Panc1 (cell line): ENCODE data around the gene ZCCHC24. TPM values are rescaled to one million over a fixed set of nuclear protein-coding genes. Genes with fewer than 3 reads are reported as not detected.

Experiments used
- ATAC-seq: fragments of 200-7000 bp; cut with Tn5 transposase; 2 replicates; pipeline ENCODE4 v1.9.1; 2020; ENCODE audit warnings: mild to moderate bottlenecking, moderate library complexity
- BruUV-seq: library from RNA; stranded (reverse); fragments of 400-500 nt; replicated peaks from 2 replicates; lab custom pipeline; 2021; lab: Mats Ljungman, UMichigan
- CTCF ChIA-PET: fragments of 300-600 bp; sonication (Branson Sonifier 250); formaldehyde crosslinking; loops from one replicate; lab custom pipeline; 2022; ENCODE audit warnings: antibody characterized with exemption; lab: Charles Lee
- POLR2A ChIA-PET: fragments of 300-600 bp; sonication (Branson Sonifier 250); formaldehyde crosslinking; loops from one replicate; lab custom pipeline; 2022; ENCODE audit warnings: antibody characterized with exemption; lab: Charles Lee
- DNase-seq: peaks from one replicate; pipeline ENCODE4 v3.0.0-alpha.2; 2010; ENCODE audit warnings: low read depth, low spot score
- H3K27ac ChIP-seq: 2 replicates; pipeline ENCODE4 v1.5.1; 2011; ENCODE audit warnings: mild to moderate bottlenecking, low read length, inconsistent platforms
- H3K27me3 ChIP-seq: fragments of 200-500 bp; sonication (Bioruptor generic); 2 replicates; pipeline ENCODE4 v1.6.0; 2014; ENCODE audit warnings: low read length, inconsistent platforms; ENCODE audit not compliant: control insufficient read depth, insufficient read depth
- H3K36me3 ChIP-seq: fragments of 200-500 bp; sonication (Bioruptor generic); 2 replicates; pipeline ENCODE4 v1.5.1; 2014; ENCODE audit warnings: inconsistent platforms, mild to moderate bottlenecking, low read length, moderate library complexity; ENCODE audit not compliant: control insufficient read depth, insufficient read depth
- H3K4me1 ChIP-seq: 2 replicates; pipeline ENCODE4 v1.5.1; 2011; ENCODE audit warnings: inconsistent platforms, mild to moderate bottlenecking, low read length, moderate library complexity; ENCODE audit not compliant: control insufficient read depth, insufficient read depth
- H3K4me3 ChIP-seq, 2 experiments: 2 replicates each; pipeline ENCODE4 v1.5.1; 2011 to 2012; ENCODE audit warnings: low read depth in 2 of 2, low read length in 2 of 2, mild to moderate bottlenecking in 2 of 2, inconsistent platforms in 1 of 2, moderate library complexity in 1 of 2
- H3K9me3 ChIP-seq: fragments of 200-500 bp; sonication (Bioruptor generic); 2 replicates; pipeline ENCODE4 v1.5.1; 2014; ENCODE audit warnings: low read depth, mild to moderate bottlenecking, inconsistent platforms, low read length, moderate library complexity; ENCODE audit not compliant: control insufficient read depth, insufficient read depth
- CTCF ChIP-seq: fragments of 450-650 bp; IDR thresholded peaks from 2 replicates; pipeline ENCODE4 v1.5.1; 2017; ENCODE audit warnings: mild to moderate bottlenecking
- POLR2AphosphoS5 ChIP-seq: IDR thresholded peaks from 2 replicates; pipeline ENCODE4 v1.6.1; 2012; ENCODE audit warnings: mild to moderate bottlenecking, low read depth, low read length, moderate library complexity
- REST ChIP-seq, 2 experiments: IDR thresholded peaks; 2 replicates each; pipeline ENCODE4 v1.6.1; 2011 to 2012; ENCODE audit warnings: low read depth in 2 of 2, control low read depth in 1 of 2, low read length in 1 of 2, mild to moderate bottlenecking in 1 of 2, moderate library complexity in 1 of 2; ENCODE audit not compliant: insufficient read depth in 1 of 2
- SIN3A ChIP-seq: IDR thresholded peaks from 2 replicates; pipeline ENCODE4 v1.6.1; 2012; ENCODE audit warnings: low read depth, mild to moderate bottlenecking, low read length, moderate library complexity, borderline replicate concordance; ENCODE audit not compliant: insufficient read depth
- TCF7L2 ChIP-seq: IDR thresholded peaks from 2 replicates; pipeline ENCODE4 v1.6.1; 2011; ENCODE audit warnings: mild to moderate bottlenecking, low read depth, low read length, inconsistent platforms
- in situ Hi-C: cut with HindIII; loops from 2 replicates; pipeline ENCODE4 v1.10.0; 2016; ENCODE audit warnings: low sequenced_read_pairs, low pct_unique_long_range_greater_than_20kb
- intact Hi-C: fragments of 100-400 bp; cut with micrococcal nuclease; formaldehyde crosslinking; loops from one replicate; pipeline ENCODE4 v1.10.0; 2022; ENCODE audit not compliant: unreplicated experiment
- total RNA-seq: library from RNA; stranded (reverse); gene quantifications from one replicate; pipeline ENCODE4 v1.2.1, GENCODE V29; 2021; ENCODE audit not compliant: unreplicated experiment

ZCCHC24 gene
- total RNA-seq, 1 experiment from 2014 or later = 7.8 TPM

GRCh38 chr10:79393924-79394610 lies 51.4 kb downstream of the ZCCHC24 start:
- H3K4me1 ChIP-seq = peaks cover 2% of the 10 kb centered on the region
- ChIA-PET POLR2A (no interaction called here), CTCF (no interaction called here)
- intact Hi-C loops = no loop called here
- in situ Hi-C loops = no loop called here
- H3K9me3 ChIP-seq = no peaks in the 10 kb centered on the region
- ATAC-seq (no peak), DNase-seq (no peak)
- H3K27ac ChIP-seq = no peak overlapping the region
- H3K4me3 ChIP-seq = no peak overlapping the region
- TF ChIP-seq POLR2AphosphoS5 (no peak), SIN3A (no peak), TCF7L2 (no peak), CTCF (no peak), REST (IDR thresholded peaks at IDR 0.05; ENCODE audit: insufficient read depth in 1 of 2, low read depth in 2 of 2, low read length in 1 of 2) (no peak)
- BruUV-seq = no TSS peak
- no peaks in the 10 kb centered on the region for H3K27me3 ChIP-seq
- H3K36me3 ChIP-seq = no peaks in the 10 kb centered on the region

GRCh38 chr10:79393221-79393923 lies 52.1 kb downstream of the ZCCHC24 start:
- no peaks in the 10 kb centered on the region for H3K4me1 ChIP-seq
- H3K9me3 ChIP-seq = no peaks in the 10 kb centered on the region
- DNase-seq (no peak), ATAC-seq (no peak)
- in situ Hi-C loops = no loop called here
- no peaks in the 10 kb centered on the region for H3K27me3 ChIP-seq
- H3K36me3 ChIP-seq = no peaks in the 10 kb centered on the region
- BruUV-seq = no TSS peak
- no peak overlapping the region for H3K4me3 ChIP-seq
- no peak overlapping the region for H3K27ac ChIP-seq
- ChIA-PET POLR2A (no interaction called here), CTCF (no interaction called here)
- intact Hi-C loops = no loop called here
- no peak for TF ChIP-seq REST (IDR thresholded peaks at IDR 0.05; ENCODE audit: insufficient read depth in 1 of 2, low read depth in 2 of 2, low read length in 1 of 2)
- no peak for TF ChIP-seq TCF7L2
- TF ChIP-seq POLR2AphosphoS5 = no peak
- TF ChIP-seq SIN3A = no peak
- no peak for TF ChIP-seq CTCF
